ENCODE results near the gene EEFSEC. TPM values are rescaled to one million over a fixed set of nuclear protein-coding genes. Genes with fewer than 3 reads are reported as not detected.

The EEFSEC gene
- total RNA-seq, 1 donor from 2014 or later = 12.6 TPM

- no peak for TF ChIP-seq CTCF (IDR thresholded peaks at IDR 0.05; ENCODE audit: insufficient read depth, low read length, poor library complexity, severe bottlenecking)
- DNase-seq (ENCODE audit: low read depth) = no peak
- Histone ChIP-seq H3K4me3 (ENCODE audit: low read depth, low read length) (no peak overlapping the region), H3K36me3 (ENCODE audit: control insufficient read depth, insufficient read depth, low read length) (no peaks in the 10 kb centered on the region), H3K27me3 (ENCODE audit: control insufficient read depth, insufficient read depth, low read length) (no peaks in the 10 kb centered on the region)
These were observed 79.3 kb downstream of the EEFSEC start for GRCh38 chr3:128232376-128233178.

- H3K4me3 ChIP-seq (ENCODE audit: low read depth, low read length) = no peak overlapping the region
- H3K36me3 ChIP-seq (ENCODE audit: control insufficient read depth, insufficient read depth, low read length) = no peaks in the 10 kb centered on the region
- no peaks in the 10 kb centered on the region for H3K27me3 ChIP-seq (ENCODE audit: control insufficient read depth, insufficient read depth, low read length)
- TF ChIP-seq CTCF (IDR thresholded peaks at IDR 0.05; ENCODE audit: insufficient read depth, low read length, poor library complexity, severe bottlenecking) = no peak
- DNase-seq (ENCODE audit: low read depth) = no peak
These were observed 82.1 kb downstream of the EEFSEC start for GRCh38 chr3:128235207-128235926.

GRCh38 chr3:128236657-128237056 is 83.4 kb downstream of the EEFSEC start:
- Histone ChIP-seq H3K36me3 (ENCODE audit: control insufficient read depth, insufficient read depth, low read length) (no peaks in the 10 kb centered on the region), H3K27me3 (ENCODE audit: control insufficient read depth, insufficient read depth, low read length) (no peaks in the 10 kb centered on the region), H3K4me3 (ENCODE audit: low read depth, low read length) (no peak overlapping the region)
- DNase-seq (ENCODE audit: low read depth) = no peak
- TF ChIP-seq CTCF (IDR thresholded peaks at IDR 0.05; ENCODE audit: insufficient read depth, low read length, poor library complexity, severe bottlenecking) = no peak

GRCh38 chr3:128237348-128238183 is 84.3 kb downstream of the EEFSEC start:
- no peak overlapping the region for H3K4me3 ChIP-seq (ENCODE audit: low read depth, low read length)
- DNase-seq (ENCODE audit: low read depth) = no peak
- no peaks in the 10 kb centered on the region for H3K36me3 ChIP-seq (ENCODE audit: control insufficient read depth, insufficient read depth, low read length)
- no peak for TF ChIP-seq CTCF (IDR thresholded peaks at IDR 0.05; ENCODE audit: insufficient read depth, low read length, poor library complexity, severe bottlenecking)
- H3K27me3 ChIP-seq (ENCODE audit: control insufficient read depth, insufficient read depth, low read length) = no peaks in the 10 kb centered on the region

- no peaks in the 10 kb centered on the region for H3K27me3 ChIP-seq (ENCODE audit: control insufficient read depth, insufficient read depth, low read length)
- H3K36me3 ChIP-seq (ENCODE audit: control insufficient read depth, insufficient read depth, low read length) = no peaks in the 10 kb centered on the region
- no peak for DNase-seq (ENCODE audit: low read depth)
- no peak overlapping the region for H3K4me3 ChIP-seq (ENCODE audit: low read depth, low read length)
- no peak for TF ChIP-seq CTCF (IDR thresholded peaks at IDR 0.05; ENCODE audit: insufficient read depth, low read length, poor library complexity, severe bottlenecking)
These were observed 84.9 kb downstream of the EEFSEC start for GRCh38 chr3:128238184-128238489.
